NCI-H774 (cell line): ENCODE data around the gene ATP13A4.
"Not testable (repeated sequence)": the region's sequence is repeated elsewhere in the genome, so short reads cannot be mapped to it uniquely, and the experiment has no call there.

Experiments used
- DNase-seq: peaks from one replicate; lab custom pipeline; 2025; lab: John Stamatoyannopoulos, UW

Gene ATP13A4

DNA sequence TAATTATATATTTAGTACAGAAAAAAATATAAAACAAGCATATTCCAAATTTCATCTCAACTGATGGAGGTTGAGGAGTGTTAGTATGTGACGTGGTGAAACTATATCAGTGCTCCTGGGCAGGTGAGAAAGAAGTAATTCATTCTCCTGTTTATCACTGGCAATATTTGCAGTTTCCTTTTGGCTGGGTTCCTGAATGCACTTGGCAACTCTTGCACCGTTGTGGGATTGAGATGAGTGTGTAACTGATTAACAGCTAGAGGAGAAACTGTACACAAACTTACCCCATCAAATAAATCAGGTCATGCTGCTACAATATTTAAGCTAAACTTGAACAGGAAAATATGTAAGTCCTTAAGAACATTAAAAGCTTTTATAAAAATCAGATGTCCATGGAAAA, 2.1 kb upstream of the ATP13A4 start:
- peak; percentile 79 for DNase-seq

DNA sequence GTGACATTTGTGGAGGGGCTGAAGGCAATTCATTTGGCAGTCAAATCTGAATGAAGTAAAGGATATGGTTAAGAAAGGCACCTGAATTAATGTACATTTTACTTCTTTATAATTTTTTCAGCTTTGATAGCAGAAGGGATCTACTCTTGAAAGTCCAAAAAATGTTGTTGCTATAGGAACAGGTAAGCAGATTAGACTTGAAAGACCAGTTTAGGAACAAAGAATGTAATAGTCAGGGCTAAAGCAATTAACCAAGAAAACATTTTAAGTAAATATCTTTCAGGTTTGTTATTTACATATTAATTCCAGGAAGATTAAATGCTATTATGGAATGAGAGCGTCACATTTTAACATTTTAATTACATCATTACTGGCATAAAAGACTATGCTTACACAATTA, 1.1 kb downstream of the ATP13A4 start:
- peak; percentile 85 for DNase-seq

DNA sequence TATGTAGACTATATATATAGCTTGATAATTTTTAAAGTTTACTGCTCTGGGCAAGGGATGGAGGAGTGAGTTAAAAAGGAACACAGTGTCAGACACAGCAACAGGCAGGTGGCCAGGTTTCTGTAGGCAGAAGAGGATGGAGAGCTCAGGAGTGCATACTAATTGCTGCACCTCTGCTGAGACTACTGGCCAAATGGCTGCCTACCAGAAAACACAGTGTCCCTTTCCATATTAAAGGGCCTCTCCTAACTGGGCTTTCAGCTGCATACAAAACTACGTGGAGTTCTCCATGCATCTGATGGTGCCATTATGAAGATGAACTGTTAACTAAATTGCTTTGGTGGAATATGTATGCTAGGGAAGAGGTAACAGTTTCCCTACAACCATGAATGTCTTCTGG, 1.8 kb downstream of the ATP13A4 start:
- DNase-seq = peak; percentile 75

DNA sequence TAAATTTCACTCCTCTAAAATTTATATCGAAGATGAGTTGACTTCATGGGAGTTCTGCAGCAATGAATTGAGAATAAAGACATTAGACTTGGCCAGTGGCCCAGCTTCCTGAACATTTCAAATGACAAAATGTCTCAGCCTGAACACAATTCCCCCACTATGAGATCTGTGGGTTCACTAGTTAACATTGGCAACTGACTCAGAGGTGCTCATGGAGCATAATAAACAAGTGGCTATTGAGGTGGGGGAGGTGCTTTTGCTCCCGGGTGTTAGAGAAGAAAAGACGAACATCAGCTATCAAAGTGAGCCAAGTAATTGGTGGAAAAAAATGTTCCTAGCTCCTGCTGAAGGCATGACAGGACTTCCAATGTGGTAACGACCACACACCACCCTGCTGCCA, 6.3 kb downstream of the ATP13A4 start:
- DNase-seq = peak; percentile 22

DNA sequence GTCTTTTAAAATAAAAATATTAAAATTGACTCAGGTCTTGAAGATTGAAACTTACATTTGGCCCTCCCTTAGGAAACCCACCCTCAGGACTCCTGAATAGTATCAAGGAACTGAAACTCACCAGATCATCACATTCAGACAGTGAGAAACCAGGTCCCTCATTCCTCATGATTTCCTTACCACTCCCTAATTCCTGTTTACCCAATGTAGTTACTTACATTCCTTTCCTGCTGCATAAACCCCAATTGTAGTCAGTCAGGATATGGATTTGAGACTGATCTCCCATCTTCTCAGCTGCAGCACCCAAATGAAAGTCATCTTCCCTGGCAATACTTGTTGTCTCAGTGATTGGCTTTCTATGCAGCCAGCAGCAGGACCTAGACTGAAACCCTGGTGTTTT, 8.6 kb downstream of the ATP13A4 start:
- no peak for DNase-seq

DNA sequence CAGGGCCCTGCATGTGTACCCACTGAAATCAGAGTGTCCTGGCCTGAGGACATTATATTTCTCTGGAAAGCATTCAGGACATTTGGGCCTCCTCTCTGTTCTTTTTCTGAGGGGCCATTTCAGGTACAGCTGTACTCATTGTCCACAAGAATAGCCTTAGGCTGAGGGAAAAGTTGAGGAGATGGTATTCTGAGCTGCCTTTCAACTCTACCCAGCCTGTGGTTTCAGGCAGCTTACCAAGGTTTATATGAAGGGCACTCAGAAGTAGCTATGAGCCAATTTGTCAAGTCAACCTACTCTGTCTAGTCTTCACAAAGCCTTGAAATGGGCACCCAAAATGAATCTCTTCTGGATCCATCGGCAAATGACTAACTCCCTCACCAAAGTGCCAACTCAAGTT, 9.4 kb downstream of the ATP13A4 start:
- no peak for DNase-seq

DNA sequence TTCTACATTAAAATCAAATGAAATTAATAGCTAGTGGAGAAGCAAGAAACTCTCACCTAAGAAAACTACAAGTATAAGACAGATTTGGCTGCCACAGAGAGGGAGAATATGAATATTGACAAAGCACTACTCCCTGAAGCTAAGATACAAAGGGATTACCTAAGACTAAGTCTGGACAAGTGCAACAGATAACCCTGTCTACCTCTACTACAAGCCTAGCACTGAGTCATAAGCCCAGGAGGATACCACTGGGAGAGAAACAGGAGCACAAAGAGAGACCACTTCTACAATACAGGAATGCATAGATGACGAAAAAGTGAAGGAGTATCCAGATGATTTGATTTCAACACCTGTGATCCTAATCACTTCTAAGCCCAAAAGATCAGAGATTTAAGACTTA, 10.4 kb downstream of the ATP13A4 start:
- no peak for DNase-seq

DNA sequence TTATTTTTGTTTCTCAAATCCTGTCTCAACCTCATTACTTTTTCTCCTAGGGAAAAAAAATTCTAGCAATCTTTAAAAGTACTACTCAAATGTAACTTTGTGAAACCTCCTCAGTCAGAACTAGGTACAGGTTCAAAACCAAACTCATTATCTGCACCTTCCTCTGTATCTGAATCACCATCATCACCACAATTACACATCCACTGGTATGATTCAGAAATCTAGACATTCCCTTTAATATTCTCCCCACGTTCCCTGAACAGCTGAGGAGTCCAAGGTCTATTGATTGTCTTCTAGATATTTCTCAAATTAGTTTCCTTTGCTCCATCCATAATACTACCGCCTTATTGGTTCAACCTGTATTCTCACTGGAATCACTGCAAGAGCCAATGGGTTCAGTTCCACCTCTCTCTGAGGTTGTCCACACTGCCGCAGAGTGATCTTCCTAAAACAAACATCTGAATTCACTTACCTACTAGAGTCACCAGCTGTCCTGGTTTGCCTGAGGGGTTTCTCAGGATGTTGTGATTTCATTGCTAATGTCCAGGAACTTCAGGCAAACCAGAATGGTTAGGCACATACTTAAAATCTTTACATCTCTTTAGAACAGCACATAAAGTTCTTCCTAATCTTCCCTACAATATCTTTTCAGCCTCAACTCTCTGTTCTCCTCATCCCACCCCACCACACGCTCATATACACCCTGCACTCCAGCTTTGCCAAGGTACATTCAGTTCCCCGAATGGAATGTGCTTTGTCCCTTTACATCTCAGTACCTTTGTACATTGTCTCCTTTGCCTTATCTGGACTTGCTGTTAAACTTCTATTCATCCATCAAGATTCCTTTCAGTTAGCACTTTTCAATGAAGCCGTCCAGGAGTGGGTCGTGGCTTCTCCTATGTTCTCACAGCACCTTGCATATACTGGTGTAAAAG, 24.2 kb downstream of the ATP13A4 start:
- no peak for DNase-seq

DNA sequence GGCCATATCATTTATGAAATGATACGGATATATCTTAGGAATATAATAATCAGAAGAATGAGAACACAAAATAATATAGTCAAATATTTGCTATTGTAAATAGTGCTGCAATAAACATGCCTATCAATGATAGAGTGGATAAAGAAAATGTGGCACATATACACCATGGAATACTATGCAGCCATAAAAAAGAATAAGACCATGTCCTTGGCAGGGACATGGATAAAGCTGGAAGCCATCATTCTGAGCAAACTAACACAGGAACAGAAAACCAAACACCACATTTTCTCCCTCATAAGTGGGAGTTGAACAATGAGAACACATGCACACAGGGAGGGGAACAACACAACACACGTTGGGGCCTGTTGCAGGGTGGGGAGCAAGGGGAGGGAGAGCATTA, 28.6 kb downstream of the ATP13A4 start:
- DNase-seq = not testable (repeated sequence)

DNA sequence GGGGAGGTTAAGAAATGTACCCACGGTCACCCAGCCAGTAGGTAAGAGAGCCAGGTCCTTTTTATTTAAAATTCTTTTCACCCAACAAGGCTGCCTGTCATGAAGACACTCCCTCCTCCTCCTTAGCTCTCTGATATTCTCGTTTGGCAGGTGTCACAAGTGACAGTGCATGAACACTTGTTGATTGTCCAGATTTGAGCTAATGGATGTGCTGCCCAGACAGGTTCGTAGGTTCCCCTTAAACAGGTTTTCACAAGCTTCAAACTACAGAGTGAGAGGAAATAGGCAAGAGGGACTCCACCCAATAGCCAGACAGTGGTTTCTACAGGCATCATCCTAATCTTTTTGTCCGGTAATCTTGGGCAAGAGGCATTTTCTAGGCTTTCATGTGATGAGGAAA, 32.2 kb downstream of the ATP13A4 start:
- DNase-seq = no peak

DNA sequence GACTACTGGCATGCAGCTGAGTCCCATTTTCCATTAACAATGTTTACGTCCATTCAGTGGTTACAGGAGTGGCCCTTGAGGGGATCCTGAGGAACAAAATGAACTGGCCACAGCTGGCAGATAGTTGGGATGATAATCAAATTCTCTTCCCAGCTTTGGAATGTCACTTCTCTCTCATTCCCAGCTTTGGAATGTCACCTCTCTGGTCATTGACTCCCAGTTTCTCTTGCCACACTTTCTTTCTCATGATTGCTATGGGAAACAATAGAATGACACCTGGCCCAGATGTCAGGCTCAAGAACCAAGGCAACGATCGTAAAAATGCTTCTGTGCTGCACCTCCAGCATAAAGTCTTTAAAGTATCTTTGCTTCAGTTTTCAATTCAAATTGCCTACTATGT, 34.0 kb downstream of the ATP13A4 start:
- DNase-seq = no peak

DNA sequence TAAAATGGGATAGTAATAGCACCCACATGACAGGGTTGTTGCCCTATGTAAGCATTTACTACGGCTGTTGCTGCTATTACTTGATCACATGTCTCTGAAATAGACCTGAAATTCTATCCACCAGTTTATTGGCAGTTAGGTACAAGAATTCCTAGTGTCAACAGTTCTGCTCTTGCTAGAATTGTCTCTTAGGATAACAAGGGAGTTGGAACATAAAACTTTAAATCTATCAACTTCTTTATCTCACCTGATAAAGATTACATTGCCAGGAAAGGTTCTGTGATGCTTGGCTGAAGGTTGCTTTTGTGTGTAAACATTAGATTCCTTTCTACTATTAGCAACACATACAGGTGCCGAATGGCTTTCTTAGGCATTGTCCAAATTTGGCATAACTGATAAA, 38.7 kb downstream of the ATP13A4 start:
- no peak for DNase-seq

DNA sequence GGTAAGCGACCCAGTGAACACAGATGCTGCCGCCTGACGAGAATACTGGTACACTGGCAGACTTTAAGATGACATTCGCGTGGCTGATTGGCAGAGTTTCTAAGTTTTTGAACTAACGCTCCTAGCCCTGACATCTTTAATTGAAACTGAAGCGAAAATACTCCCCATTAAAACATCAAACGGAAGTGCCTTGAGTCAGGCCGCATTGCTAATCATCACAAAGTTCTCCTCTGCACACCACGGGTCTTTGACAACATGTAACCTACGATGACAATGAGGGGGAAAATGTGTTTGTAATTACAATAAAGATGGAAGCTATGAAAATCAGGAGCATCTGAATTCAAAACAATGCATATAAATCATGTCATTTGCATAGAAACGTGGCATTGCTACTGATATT, 44.5 kb downstream of the ATP13A4 start:
- DNase-seq = no peak

DNA sequence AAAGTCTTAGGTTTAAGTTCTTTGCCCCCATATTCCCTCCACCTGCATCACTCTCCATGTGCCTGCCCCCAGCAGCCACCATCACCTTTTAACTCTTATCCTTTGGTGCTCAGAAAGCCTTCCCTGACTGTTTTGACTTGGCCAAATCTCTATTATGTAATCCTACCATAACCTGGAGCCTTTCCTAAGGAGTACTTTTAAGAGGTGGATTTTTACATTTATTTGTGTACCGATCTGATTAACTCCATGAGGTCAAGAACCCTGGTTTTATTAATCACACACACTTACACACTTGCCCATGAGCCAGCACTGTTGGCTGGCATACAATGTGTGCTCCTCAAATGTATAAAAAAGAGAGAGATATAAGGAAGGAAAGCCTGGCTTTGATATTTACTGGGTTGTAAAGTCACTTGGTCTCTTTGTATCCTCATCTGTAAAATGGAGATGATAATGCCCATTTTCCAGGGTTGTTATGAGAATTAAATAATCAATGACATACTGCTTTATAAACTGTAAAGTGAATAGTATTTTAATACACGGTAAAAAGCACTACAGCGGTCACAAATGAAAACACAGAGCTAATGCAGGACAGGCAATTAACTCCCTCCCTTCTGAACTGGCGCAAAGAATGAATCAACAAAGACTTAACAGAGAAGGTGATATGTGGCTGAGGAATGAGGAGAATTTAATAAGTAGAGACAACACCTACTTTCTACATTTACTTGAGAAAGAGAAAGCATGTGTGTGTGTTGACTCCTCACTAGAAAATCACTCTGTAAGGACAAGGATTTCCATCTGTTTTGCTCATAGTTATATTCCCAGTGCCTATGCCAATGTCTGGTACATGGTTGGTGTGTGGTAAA, 45.4 kb downstream of the ATP13A4 start:
- DNase-seq = no peak

DNA sequence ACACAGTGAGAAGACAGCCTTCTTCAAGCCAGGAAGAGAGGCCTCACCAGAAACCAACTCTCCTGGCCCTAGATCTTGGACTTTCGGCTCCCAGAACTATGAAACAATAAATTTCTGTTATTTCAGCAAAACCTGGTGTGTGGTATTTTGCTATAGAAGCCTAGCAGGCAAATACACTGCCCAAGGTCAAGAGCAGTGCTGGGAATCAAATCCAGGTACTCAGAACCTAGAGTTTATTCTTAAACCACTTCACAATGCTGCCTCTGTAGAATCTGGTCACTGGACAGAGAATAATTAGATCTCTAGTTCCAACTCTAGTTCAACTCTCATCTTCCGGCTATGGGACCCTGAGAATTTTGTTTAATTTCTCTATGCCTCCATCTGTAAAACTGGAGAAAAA, 46.6 kb downstream of the ATP13A4 start:
- no peak for DNase-seq

DNA sequence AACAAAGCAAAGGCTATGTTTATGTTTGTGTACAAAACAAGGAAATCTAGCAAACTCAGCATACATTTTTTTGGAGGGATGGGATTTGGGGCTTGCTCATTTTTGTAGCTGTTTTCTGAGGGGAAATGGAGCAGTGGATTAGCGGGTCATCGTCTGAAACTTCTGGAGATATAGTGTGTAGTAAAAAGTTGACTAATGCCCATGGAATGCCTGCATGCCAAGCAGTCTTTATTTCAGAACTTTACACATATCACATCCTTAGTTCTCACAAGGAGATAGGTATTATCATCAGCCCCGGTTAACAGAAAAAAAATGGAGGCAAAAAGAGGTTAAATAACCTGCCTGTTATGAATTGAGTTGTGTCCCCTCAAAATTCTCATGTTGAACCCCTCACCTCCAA, 47.1 kb downstream of the ATP13A4 start:
- no peak for DNase-seq

DNA sequence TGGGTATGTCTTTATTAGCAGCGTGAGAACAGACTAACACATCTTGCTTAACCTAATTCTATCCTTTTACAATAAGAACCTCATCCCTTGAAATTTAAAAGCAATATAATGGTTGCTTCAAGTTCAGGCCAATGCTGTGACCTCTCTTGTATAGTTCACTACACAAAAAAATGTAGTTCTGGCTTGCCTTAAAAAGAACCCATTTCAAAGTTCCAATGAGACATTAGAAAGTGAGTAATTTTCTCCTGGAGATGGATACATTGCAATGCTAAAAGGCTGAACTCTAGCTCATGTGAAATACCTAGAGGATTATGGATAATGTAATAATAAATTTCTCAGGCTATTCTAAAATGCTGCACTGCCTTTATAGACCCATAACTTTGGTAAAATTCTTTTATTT, 47.8 kb downstream of the ATP13A4 start:
- DNase-seq = no peak

DNA sequence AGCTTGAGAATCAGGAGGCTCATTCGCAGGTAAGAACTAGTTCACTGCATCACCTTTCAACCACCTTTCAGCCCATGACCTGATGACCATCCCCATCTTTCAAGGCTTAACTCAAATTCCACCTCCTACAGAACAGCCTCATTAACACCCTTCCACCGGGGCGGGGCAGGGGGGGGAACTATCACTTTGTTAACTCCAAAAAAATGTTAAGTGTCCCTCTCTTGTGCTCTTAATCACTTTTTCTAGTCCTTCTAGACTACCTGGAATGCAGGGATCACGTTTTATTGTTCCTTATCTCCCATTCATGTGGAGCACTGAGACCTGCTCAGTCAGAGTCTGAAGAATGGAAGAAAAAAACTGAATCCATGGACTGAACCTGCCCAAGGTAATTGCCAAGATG, 51.8 kb downstream of the ATP13A4 start:
- no peak for DNase-seq

DNA sequence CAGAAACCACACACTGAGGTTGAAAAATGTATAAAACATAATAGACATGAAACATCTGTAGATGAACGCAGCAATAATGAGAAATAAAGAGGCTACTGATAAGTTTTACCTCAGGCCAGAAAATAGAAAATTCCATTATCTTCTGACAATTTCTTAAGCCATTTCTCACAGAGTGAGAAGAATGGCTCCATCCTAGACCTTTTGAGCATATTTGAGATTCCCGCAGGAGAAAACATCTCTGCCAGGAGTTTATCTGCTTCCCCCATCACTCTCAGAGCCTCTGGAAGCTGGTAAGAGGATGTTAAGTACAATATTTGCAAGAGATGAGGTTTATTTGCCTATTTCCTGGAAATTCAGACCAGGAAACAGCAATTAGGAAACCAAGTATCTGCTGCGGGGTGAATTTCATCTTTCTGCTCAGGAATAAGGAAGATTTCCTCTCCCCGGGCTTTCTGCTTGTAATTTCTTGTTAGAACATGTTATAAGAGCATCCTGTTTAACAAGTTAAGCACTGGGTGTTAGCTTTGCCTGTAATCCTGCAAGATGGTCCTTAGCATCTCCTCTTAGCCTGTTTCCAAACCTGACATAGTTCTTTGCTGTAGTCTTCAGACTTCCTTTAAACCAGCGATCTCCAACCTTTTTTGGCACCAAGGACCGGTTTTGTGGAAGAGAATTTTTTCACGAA, 54.8 kb downstream of the ATP13A4 start:
- no peak for DNase-seq

DNA sequence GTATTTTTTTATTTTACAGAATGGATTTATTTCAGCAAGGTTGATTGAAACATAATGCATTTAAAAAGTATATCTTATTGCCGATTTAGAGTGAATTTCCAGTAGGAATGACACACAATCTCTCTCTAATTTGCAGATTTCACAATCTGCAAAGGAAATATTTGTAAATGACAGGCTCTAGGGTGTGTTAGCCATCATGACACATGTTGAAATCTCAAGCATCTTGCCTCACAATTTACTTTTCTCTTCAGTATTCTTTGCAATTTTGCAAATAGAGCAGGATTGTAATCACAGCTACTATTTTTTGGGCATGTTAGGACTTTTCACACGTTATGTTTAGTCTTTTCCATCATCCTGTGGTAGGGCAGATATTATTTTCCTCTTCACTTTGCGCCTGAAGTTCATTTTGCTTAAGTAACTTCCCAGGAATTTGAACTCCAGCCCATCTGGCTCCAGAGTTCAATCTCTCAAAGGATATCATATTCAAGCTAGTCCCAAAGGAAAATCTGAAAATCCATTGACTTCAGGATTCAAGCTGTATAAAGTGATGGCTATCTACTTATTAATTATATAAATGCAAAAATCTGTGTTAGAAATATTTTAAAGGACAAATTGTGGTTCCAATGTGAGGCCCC, 55.4 kb downstream of the ATP13A4 start:
- DNase-seq = no peak

DNA sequence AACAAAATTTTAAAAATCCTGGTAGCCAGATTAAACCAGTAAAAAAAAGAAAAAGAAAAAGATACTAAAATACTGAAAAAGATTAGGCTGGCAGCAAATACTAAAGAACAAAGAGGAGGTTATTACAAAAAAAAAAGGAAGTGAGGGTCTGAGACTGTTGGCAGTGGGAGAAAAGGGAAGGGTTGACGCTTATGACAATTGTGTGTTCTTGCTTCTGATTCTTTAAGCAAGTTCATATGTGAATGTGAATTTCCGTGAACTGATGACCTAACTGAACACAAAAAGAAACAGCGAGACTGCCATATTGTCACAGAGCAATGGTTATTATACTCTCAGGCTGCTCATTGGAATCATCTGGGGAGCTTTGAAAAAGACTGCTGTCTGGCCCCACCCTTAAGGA, 56.5 kb downstream of the ATP13A4 start:
- DNase-seq = no peak

DNA sequence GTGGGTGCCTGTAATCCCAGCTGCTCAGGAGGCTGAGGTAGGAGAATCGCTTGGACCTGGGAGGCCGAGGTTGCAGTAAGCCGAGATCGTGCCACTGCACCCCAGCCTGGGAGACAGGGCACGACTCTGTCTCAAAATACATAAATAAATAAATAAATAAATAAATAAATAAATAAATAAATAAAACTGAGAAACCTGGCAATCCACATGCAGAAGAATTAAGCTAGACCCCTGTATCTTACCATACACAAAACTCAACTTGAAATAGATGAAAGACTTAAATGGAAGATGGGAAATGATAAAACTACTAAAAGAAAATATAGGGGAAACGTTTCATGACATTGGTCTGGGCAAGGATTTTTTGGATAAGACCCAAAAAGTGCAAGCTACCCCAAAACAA, 58.0 kb downstream of the ATP13A4 start:
- DNase-seq = no peak
